GM21723 (cell line): Measurements from ENCODE around the gene CSNK2A1.

Experiments
- ATAC-seq: cut with Tn5 transposase; IDR thresholded peaks from one replicate; pipeline ENCODE4 v1.9.1; 2021; ENCODE audit warnings: mild to moderate bottlenecking, moderate library complexity; ENCODE audit not compliant: unreplicated experiment

Gene CSNK2A1

GRCh38 chr20:568097-568652, 24.6 kb upstream of the CSNK2A1 start:
- no peak for ATAC-seq

GRCh38 chr20:564192-564591, 20.6 kb upstream of the CSNK2A1 start:
- no peak for ATAC-seq

- ATAC-seq = no peak
Measured at GRCh38 chr20:563187-563586, 19.6 kb upstream of the CSNK2A1 start.

- ATAC-seq = no peak
Measured at GRCh38 chr20:562232-562897, 18.8 kb upstream of the CSNK2A1 start.

GRCh38 chr20:561437-562231, 18.0 kb upstream of the CSNK2A1 start:
- no peak for ATAC-seq

GRCh38 chr20:560680-561079, 17.1 kb upstream of the CSNK2A1 start:
- ATAC-seq = no peak

- ATAC-seq = no peak
Measured at GRCh38 chr20:558117-558516, 14.5 kb upstream of the CSNK2A1 start.

GRCh38 chr20:556984-557383, 13.4 kb upstream of the CSNK2A1 start:
- ATAC-seq = no peak

GRCh38 chr20:555976-556385, 12.4 kb upstream of the CSNK2A1 start:
- no peak for ATAC-seq

GRCh38 chr20:550611-551010, 7.0 kb upstream of the CSNK2A1 start:
- no peak for ATAC-seq

- no peak for ATAC-seq
Measured at GRCh38 chr20:549722-550496, 6.3 kb upstream of the CSNK2A1 start.

- no peak for ATAC-seq
Measured at GRCh38 chr20:548906-549305, 5.3 kb upstream of the CSNK2A1 start.

GRCh38 chr20:547394-547793, 3.8 kb upstream of the CSNK2A1 start:
- no peak for ATAC-seq

- ATAC-seq = no peak
Measured at GRCh38 chr20:546353-546752, 2.8 kb upstream of the CSNK2A1 start.

GRCh38 chr20:544153-544725, 649 bp upstream of the CSNK2A1 start:
- no peak for ATAC-seq

- peak; percentile 32 for ATAC-seq
Measured at GRCh38 chr20:542777-543368, 717 bp downstream of the CSNK2A1 start.

- ATAC-seq = no peak
Measured at GRCh38 chr20:540391-541201, 3.0 kb downstream of the CSNK2A1 start.

- ATAC-seq = no peak
Measured at GRCh38 chr20:539848-540247, 3.7 kb downstream of the CSNK2A1 start.

GRCh38 chr20:539191-539590, 4.4 kb downstream of the CSNK2A1 start:
- no peak for ATAC-seq

- ATAC-seq = no peak
Measured at GRCh38 chr20:537983-538382, 5.6 kb downstream of the CSNK2A1 start.
